Adrenal gland (tissue), 5 donors: ENCODE data around the gene SDF4.

Source experiments
- CTCF ChIP-seq, 6 experiments: fragments of 450-650 bp in 4 of 6; fragments of 200-600 bp in 2 of 6; sonication (generic) in 1 of 6; IDR thresholded peaks; 1 replicate in 5 of 6; 2 replicates in 1 of 6; pipeline versions ENCODE4 v1.5.1 to v1.8.0; 2016 to 2021; ENCODE audit warnings: antibody characterized with exemption in 6 of 6, mild to moderate bottlenecking in 2 of 6, moderate library complexity in 1 of 6
- POLR2A ChIP-seq, 2 donors: fragments of 450-650 bp; IDR thresholded peaks; one replicate each; pipeline ENCODE4 v1.6.1; 2017; ENCODE audit warnings: antibody characterized with exemption in 2 of 2, mild to moderate bottlenecking in 2 of 2, moderate library complexity in 1 of 2
- donor health status: DM: no; HTN: no; CAD: no.

GRCh38 chr1:1176931-1177330 lies 54.9 kb downstream of the SDF4 start:
- TF ChIP-seq POLR2A (IDR thresholded peaks at IDR 0.05) (no peak), CTCF (IDR thresholded peaks at IDR 0.05) (no peak)
